ENCODE data around the gene USP24.
"Not testable (repeated sequence)": the region's sequence is repeated elsewhere in the genome, so short reads cannot be mapped to it uniquely, and the experiment has no call there.

USP24 gene

DNA sequence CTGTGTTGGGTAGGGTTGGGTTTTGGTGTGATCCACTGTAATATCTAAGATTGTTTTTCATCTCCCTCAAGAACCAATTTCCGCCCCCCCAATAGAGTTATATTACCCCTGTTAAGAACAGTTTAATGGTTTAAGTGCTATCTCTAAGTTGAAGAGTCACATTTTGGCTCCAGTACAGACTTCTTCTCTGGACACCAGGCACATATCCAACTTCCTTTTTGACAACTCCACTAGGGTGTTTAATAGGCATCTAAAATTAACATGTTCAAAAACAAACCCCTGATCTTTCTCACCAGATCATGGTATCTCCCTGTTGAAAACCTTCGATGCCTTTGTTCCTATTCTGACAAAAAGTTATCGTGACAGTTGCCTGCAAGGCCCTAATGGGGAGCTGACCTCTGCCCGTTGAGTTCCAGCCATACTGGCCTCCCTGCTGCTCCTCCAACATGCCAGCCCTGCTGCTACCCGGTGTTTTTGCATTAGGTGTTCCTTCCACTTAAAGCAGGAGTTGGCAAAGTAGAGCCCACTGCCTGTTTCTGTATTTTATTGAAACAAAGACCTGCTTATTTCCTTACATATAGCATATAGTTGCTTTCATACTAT, 18.6 kb downstream of the USP24 start:
- no peak for DNase-seq

DNA sequence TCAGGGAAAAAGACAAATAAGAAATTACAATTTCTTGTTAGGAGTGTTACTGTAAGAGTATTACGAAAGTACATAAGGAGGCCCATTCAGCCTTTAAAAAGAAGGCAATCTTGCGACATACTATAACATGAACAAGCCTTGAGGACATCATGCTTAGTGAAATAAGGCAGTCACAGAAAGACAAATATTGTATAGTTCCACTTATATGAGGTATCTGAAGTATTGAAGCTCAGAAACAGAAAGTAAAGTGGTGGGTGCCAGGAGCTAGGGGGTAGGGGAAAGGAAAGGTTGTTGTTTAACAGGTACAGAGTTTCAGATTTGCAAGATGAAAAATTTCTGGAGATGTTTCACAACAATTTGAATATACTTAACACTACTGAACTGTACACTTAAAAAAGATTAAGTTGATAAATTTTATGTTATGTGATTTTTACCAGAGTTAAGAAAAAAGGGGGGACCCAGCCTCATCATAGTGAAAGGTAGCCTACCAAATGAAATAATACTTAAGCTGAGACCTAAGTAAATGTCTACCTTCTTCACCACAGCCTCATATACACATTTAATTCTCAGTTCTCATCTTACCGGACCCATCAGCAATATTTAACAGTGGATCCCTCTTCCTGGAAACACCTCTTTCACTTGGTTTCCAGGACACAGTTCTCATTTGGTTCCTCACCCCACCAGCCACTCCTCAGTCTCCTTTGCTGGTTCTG, 19.5 kb downstream of the USP24 start:
- DNase-seq, result no peak

DNA sequence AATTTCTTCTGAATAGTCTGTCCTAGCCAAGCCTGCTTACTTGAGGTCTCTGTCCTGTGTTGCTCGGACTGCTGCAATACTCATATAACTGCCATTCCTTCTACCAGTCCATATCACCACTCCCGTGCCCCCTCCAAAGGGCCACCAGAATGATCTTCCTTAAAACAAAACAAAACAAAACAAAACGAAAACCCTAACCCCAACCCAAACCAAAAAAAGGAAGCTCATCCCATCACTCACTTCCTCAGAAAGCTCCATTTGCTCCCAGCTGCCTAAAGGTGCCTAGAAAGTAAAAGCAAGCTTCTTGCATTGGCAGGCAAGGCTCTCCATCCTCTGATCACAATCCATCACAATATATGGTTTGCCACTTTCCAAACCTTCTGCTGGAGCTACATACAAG, 20.3 kb downstream of the USP24 start:
- no peak for DNase-seq

- no peak for DNase-seq
These were observed 23.1 kb downstream of the USP24 start for GRCh38 chr1:55192093-55192492.

- not testable (repeated sequence) for DNase-seq
These were observed 23.8 kb downstream of the USP24 start for GRCh38 chr1:55191219-55191952.

DNA sequence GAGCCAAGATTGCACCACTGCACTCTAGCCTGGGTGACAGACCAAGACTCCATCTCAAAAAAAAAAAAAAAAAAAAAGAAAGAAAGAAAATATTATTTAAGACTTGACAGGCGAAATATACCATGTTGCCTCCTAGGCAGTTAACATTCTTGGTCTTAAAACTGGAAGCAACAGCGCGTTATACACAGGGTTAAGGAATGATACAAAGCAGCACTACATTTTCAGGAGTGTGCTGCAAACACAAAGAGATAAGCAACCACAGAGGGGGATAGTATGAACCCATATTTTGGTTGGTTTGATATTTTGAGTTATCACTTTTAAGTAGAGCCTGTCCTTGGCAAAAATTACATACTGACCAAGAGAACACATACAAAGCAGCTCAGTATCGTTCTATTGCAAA, 25.1 kb downstream of the USP24 start:
- no peak for DNase-seq

- no peak for DNase-seq
These were observed 26.3 kb downstream of the USP24 start for GRCh38 chr1:55188909-55189308.

- DNase-seq, result no peak
These were observed 29.3 kb downstream of the USP24 start for GRCh38 chr1:55185832-55186231.

DNA sequence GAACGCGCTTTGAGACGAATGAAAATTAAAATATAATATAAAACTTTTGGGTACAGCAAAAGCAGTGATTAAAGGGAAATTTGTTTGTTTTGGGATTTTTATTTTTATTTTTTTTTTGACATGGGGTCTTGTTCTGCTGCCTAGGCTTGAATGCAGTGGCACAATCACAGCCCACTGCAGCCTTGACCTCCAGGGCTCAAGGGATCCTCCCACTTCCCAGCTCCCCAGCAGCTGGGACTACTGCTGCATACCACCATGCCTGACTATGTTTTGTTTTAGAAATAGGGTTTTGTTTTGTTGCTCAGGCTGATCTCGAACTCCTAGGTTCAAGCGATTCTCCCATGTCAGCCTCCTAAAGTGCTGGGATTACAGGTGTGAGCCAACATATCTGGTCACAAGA, 30.3 kb downstream of the USP24 start:
- DNase-seq, result no peak

DNA sequence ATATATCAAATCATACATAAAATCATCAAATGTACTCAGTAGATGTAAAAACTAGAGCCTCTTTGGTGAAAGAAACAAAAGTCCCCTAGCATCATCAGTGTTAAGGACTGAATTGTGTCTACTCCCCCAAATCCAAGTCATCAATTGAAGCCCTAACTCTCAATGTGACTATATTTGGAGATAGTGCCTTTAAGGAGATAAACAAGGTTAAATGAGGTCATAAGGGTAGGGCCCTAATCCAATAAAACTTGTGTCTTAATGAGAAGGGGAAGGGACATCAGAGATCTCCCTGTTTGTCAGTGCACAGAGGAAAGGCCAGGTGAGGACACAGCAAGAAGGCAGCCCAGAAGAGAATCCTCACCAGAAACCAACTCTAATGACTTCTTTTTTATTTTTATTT, 33.5 kb downstream of the USP24 start:
- no peak for DNase-seq

GRCh38 chr1:55180075-55180670, 35.0 kb downstream of the USP24 start:
- DNase-seq, result no peak

GRCh38 chr1:55179177-55179835, 35.9 kb downstream of the USP24 start:
- no peak for DNase-seq

DNA sequence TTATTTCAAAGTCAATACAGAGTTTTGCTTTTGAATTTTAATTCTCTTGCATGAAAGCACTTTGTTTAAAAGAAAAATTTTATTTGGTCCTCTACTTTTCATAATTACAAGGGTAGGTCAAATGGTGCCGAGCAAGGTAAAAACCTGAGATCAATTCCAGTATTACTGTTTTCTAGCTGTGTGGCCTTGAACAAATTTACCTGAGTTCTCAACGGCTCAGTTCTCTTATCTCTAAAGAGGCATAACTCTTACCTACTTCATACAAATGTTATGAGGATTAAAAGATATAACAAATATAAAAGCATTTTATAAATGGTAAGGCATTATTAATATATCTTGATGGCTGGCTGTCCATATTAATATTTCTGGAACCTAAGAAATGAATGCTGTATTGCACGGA, 42.5 kb downstream of the USP24 start:
- DNase-seq, result no peak

DNA sequence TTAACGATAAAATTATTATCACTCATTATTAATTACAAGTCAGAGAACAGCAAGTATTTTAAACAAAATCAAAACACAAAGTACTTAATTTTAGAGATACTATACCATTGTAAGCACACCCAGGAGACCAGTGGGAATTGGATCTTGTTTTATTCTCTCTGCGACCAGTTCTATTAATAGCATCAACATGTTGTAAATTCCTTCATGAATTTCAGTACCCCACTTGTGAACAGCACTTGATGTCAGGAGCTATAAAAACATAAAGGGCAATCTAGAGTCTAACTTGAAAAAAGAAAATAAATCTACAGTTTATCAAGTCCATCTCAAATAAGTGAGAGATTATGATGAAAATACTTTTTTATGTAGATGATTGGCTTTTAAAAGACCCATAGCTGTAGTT, 42.9 kb downstream of the USP24 start:
- DNase-seq, result no peak

DNA sequence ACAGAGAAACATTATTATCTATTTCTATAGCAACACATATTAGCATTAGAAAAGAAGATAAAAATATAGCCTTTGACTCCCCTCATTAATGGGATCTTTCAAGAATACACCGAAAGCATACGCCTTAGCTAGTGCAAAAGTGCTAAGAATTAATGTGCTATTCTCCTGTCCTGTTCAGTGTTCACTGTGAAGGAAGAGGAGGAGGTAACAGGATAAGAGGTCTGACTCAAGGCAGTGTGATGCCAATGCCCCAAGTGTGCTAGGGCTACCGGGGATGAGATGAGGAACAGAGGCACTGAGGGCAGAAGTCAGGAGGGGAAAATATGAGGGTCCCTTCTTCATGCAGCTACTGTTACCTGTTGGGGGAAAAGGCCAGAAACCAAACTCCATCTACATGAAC, 43.5 kb downstream of the USP24 start:
- no peak for DNase-seq

GRCh38 chr1:55170426-55170825, 44.7 kb downstream of the USP24 start:
- DNase-seq, result no peak

DNA sequence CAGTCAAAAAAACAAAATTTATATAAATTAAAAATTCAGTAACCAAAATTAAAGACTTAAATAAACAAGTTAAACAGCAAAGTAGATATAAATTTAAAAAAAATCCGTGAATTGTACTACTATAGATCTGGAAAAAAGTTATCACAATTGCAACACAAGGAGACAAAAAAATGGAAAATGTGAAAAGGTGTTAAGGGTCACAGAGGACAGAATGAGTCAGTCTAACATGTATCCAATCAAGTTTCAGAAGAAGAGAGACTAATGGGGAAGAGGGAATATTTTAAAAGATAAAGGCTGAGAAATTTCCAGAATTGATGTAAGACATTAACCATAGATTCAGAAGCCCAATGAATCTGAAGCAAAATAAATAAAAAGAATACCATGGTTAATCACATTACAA, 46.0 kb downstream of the USP24 start:
- no peak for DNase-seq

DNA sequence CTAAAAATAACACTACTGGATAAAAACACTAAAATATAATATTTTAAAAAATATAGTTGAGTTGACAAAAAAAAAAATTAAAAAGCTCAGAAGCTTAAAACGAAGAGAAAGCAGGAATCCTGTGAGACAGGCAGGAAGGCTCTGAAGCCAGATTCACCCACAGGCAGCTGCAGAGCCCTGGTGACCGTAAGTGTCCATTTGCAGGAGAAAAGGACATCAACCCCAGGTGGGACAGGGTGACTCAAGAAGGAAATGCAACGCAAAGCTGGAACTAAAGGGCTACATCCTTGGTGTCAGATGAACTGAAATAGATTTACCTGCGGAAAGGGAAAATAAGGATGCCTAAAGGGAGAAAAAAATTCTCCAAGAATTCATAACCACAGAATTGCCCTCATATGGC, 46.8 kb downstream of the USP24 start:
- no peak for DNase-seq

DNA sequence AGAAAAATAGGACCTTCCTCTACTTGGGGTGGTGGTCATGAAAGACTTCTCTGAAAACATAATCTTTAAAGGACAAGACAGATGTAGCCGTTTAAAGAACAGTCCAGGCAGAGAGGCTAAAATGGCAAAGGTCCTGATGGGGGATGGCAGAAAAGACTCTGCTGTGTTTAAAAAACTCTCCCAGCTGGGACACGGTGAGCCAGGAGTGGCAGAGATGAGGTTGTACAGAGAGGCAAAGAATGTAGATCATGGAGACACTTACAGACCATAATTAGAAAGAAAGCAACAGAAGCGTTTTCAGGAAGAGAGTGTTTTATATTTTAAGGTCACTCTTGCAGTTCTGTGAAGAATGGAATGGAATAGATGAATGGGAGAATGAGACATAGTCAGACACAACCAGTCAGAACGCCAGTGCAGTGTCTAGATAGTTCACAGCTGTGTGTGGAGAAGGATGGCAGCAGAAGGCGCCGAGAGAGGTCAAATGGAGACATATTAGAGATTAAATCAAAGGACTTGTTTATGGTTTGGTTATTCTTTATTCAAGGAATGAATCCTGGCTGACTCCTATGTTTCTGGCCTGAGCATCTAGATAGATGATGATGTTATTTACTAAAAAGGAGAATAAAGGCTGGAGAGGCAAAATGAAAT, 47.8 kb downstream of the USP24 start:
- DNase-seq, result no peak

DNA sequence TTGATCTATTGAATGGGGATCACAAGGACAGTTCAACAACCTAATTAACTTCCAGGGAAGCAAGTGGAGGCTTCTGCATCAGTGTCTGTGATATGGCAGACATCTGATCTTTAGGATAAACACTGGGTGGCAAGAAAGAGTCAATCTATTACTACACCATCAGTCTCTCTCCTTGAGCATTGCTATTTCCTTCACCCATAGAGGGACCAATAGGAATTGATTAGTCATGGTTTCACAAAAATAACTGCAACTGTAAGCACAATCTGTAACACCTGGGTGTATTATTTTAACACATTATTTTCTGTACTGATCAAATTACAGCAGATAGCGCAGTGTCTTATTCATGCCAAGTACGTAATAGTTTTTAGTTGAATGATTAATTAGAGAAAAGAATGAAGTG, 50.3 kb downstream of the USP24 start:
- no peak for DNase-seq

DNA sequence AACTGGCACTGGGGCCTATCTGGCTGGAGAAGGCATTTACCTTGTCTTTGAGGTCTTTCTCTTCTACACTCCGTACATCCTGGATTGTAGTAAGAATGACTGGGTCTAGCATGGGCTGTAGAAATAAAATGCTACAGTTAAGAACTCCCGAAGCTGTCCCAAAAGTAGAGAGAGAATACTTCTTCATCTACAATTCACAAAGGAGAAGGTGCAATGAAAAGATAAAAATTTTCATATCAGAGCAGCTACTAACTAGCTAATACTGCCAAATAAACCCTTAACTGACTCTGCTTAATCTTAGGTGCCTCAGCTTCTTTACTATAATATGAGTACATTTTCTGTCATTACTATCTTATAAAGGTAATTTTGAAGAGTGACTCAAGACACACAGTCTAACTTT, 55.6 kb downstream of the USP24 start:
- no peak for DNase-seq

DNA sequence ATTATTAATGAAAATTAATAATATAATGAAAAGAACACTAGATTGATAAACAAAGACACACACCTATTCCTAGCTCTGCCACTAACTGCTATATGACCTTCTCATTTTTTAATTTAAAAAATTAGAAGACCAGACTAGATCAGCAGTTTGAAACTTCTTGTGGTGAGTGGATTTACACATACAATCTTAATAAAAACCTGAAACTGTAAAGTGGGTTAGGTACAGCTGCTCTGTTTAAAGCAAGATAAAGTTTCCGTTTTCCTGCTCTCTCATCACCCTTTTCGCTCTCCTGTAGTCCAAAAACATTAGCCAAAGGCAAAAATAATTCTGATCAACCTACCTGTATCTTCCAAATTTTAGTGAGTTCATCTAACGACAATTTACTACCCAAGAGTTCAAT, 58.6 kb downstream of the USP24 start:
- DNase-seq, result no peak

DNA sequence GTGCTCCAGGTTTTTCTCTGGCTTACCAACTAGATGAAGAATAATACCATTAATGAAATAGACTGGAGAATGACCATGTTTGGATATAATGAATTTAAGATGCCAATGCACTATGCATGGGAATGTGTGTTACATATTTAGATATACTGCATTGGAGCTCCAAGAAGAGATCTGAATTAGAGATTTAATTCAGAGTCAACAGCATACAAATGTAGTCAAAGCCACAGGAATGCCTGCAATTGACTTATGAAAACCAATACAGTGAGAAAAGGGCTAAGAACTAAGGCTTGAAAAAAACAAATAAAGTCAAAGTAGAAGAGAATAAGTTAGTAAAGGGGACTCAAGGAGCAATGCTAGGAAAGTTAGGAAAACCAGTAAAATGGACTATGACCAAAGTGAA, 59.1 kb downstream of the USP24 start:
- DNase-seq, result no peak
